ENCODE measurements around the gene TRPV6.

- no peak for TF ChIP-seq RAD21 (conservative IDR thresholded peaks at IDR 0.05)
- TF ChIP-seq CTCF (IDR thresholded peaks at IDR 0.05; ENCODE audit: poor library complexity, severe bottlenecking), result no peak
- TF ChIP-seq TAF1 (IDR thresholded peaks at IDR 0.05; ENCODE audit: low read depth), result no peak
- TF ChIP-seq EP300 (conservative IDR thresholded peaks at IDR 0.05; ENCODE audit: poor library complexity, severe bottlenecking), result no peak
- no peak for TF ChIP-seq EZH2 (IDR thresholded peaks at IDR 0.05; ENCODE audit: borderline replicate concordance, insufficient read depth, low read length, poor library complexity, severe bottlenecking)
- TF ChIP-seq REST (IDR thresholded peaks at IDR 0.05; ENCODE audit: borderline replicate concordance), result no peak
- TF ChIP-seq POLR2AphosphoS5 (IDR thresholded peaks at IDR 0.05), result no peak
- no peak for TF ChIP-seq SMC3 (conservative IDR thresholded peaks at IDR 0.05; ENCODE audit: poor library complexity)
Measured at GRCh38 chr7:142873281-142873784, 12.2 kb downstream of the TRPV6 start.
